ENCODE data around the gene SCD.

SCD gene

DNA sequence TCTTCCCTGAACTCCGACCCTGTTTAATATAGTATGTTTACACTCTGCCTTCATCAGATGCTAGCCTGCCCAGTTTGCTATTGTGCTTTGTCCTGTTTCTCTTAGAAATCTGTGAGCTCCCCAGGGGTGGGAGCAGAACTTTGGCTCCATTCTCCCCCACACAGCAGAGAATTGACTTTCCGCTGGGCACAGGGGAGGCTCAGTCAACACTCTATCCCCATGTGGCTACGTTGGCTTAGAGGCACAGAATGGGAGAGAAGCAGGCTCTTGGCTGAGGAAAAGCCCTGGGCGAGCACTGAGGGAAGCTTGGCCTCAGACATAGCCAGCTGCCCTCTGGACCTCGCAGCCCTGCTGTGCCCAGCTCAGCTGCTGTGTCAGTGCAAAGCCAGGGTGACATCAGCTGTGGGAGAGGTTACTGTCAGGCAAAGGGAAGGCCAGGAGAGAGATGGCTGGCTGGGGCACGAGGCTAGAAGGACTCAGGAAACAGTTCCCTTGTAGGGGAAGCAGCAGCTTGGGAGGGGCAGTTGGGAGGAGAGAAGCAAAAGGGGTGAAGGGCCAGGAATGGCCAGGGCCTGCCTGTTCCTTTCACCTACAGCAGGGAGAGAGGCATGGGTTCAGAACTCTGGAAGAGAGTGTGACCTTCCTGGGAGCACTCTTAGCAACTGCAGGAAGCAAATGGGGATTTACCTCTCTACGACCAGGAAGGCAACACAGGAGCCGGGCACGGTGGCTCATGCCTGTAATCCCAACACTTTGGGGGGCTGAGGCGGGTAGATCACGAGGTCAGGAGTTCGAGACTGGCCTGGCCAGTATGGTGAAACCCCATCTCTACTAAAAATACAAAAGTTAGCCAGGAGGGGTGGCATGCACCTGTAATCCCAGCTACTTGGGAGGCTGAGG lies 5.8 kb upstream of the SCD start:
- no peak for DNase-seq

DNA sequence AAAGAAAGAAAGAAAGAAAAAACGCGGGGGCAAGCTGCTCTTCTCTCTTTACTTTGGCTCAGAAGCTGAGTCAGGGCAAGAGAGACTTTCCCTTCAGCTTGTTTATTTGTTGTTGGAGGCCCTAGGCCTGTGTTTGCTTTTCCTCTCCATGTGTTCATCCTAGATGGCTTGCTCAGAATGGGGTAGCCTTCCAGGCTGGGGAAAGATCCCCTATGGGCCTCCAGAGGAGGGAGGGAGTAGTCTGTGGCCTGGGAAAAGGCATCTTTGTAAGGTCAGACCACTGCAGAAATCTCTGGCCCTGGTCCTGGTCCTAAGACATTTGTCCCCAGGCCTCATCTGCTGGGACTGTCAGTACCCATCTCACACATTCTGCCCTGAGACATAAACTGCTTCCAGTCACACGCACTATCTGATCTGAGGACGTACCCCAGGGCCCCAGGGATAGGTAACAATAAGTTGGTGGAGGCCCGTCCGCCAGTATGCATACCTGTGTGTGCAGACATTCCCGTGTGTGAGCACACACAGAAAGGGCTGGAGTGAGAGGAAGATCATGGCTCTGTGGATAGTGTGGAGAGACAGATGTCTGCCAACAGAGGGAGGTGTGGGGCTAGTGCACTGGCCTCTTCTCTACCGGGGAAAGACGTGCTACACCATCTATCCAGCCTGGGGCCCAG lies 4.9 kb upstream of the SCD start:
- DNase-seq: no peak

DNA sequence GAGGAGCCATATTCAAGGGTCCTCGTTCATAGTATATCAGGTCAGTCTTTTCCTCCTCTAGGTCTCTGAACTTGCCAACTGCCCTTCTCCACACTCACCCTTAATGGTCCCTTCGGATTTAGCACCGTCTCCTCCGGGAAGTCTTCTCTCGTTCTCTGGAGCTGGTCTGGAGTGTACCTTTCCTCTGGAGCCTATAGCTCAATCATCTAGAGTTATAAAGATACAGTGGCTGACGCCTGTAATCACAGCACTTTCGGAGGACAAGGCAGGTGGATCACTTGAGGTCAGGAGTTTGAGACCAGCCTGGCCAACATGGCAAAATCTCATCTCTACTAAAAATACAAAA lies 4.4 kb upstream of the SCD start:
- no peak for DNase-seq

DNA sequence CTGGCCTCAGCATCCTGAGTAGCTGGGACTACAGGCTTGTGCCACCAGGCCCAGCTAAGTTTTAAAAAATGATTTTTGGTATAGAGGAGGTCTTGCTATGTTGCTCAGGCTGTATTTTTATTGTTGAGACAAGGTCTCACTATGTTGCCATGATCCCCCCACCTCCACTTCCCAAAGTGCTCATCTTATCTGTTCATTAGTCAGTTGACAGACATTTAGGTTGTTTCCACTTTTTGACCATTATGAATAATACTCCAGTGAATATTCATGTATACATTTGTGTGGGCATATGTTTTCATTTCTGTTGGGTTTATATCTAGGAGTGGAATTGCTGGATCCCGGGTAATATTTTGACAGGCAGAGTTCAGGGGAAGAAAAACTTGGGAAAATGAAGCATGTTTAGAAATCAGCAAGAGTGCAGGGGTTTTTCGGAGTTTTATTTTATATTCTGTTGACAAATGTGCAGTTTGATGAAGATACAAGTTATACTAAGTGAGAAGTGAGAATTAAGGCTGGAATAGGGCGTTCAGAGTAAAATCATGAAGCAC lies 2.7 kb upstream of the SCD start:
- no peak for DNase-seq

DNA sequence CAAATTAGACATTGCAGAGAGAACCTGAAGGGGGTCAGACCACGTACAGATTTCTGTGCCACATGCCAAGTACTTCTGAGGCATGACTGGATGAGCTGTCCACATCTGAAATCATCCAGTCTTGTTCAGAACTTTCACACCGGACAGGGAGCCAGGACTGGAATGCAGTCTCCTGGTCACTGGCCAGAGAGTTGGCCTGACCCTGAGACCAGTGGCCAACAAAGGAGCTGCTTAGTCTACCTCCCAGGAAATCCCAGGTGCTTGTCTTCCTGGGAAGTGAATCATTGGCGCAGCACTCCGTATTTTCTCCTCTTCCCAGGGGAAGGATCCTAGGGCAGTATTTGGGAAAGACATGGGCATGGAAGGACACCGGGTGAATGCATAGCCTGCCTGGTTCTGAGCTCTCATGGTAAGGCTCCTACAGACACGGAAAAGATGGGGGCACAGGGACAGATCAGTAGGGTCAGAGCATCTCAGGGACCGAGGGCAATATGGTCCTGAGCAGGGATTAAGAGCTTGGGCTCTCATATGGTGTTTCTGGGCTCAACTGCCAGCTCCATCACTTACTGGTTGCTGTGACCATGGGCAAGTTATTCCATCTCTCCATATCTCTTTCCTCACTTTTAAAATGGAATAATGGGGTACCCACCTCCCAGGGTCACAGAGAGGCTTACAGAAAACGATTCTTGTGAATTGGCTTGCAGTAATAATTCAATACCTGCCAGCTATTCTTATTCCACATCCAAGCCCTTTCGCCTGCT lies 1.3 kb upstream of the SCD start:
- no peak for DNase-seq

DNA sequence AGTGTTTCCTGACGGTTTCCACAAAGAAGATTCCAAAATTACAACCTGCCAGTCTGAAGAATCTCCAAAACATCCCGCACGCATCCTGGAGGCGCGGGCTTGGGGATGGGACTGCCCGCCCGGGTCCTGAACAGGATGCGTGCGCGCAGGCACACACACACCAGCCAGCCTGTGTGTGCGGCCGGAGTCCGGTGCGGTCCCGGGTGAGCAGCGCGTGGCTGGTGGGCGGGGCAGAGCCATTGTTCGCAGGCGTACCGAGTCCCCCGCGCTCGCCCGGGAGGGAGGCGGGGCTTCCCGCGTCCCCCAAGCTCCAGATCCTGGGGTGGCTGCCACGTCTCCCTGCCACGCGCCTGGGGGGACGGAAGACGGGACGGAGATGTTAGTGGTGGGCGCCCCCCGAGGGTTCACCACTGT lies 675 bp upstream of the SCD start:
- DNase-seq: no peak

DNA sequence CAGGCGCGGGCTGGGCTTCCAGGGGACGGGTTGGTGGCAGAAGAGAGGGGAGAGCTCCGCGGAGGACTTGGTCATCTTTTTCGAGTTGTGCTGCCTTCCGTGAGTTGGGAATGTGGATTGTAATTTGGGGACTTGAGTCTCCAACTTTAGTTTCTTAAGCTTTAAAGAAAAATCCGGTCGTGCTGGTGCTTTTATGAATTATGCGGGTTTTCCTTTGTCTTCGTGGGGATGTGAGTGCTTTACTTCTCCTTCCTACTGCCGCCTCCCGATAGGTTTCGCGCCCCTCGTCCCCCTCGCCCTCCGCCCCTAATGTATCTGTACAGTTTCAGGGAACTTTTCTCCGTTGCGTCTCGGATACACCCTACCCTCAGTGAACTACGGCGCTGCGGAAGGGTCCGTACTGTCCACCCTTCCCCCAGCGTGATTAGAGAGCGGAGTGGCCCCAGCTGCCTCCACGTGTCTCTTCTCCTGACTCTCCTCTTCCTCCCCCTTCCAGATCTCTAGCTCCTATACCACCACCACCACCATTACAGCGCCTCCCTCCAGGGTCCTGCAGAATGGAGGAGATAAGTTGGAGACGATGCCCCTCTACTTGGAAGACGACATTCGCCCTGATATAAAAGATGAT lies 649 bp downstream of the SCD start:
- DNase-seq: no peak

DNA sequence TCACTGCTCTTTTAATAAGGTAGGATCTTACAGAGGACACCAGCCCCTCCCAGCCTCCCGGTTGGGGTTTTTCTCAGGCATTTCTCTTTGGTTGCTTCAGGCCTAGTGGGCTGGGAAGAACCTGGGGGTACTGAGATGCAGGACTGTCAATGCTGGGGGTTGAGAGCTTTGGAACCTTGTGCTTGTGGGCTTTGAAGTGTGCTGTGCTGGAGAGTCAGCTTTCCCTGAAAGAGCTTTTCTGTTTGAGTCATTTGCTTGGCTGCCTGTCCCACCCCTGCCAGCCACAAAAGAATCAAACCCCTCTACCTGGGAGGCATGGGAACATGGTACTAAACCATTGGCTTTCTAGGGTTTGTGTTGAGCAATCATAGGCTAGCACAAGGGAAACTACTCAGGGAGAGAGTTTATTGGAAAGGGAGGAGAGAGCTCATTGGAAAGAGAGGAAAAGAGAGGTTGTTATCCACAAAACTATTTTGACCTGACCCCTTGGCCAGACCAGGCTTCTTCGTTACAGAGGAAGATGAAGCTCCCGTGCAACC lies 1.4 kb downstream of the SCD start:
- no peak for DNase-seq

DNA sequence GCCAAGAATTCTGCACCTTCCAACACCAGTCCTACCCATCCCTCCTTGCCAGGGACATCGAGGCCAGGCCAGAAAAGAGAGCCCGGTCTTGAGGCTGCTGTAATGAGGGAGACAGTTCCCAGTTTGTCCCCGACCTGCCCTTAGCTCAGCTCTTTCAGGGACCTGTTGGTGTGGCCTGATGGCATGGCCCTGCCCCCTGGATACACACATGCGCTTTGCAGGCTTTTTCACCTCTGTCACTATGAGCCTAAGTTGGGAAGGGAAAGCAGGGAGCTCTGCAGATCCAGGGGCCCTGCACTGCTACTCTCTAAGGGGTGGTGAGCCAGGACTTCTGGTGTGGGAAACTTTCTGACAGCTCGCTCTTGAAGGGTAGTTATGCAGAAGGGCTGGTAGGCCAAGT lies 2.1 kb downstream of the SCD start:
- DNase-seq: no peak

DNA sequence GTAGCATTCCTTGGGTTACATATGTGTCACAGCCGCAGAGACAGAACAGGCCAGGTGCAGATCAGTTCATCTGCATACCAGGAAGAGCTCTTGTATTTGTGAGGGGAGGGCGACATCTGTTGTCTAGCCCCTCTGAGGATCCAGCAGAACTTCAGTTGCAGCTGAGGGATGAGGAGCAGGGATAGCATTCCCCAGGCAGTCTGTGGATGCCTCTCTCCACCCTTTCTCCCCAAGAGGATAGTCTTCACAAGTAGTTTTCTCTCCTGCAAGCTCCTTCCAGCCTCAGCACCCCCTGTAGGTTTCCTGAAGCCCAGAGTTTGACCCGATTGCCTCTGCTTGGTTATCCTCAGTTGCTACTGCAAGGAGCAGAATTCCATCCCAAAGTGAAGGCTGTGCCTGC lies 2.6 kb downstream of the SCD start:
- DNase-seq: no peak

DNA sequence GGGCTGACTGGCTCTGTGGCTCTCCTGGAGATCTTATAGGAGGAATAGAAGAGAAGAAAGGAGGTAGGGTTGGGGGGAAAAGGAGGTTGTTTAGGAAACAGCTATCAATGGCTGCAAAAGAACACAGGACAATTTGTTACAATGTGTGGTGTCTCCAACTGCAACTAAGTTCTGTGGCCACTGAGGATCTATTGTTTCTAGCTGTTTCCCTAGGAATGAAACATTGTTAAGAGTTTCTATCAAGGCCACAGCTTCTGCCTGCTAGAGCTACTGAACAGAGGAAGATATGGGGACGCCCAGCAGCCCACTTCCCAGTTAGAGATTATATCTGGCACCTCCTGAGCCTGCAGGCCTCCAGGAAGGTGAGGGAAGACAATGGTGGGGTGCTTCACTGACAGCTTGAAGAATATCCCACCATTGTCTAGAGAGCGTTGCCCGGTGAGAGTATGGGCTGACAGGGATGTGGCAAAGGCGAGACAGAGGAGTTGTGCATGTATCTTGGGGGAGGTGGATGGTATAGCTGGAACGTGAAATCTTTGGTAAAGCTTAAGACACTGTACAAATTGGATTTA lies 4.0 kb downstream of the SCD start:
- DNase-seq: no peak

DNA sequence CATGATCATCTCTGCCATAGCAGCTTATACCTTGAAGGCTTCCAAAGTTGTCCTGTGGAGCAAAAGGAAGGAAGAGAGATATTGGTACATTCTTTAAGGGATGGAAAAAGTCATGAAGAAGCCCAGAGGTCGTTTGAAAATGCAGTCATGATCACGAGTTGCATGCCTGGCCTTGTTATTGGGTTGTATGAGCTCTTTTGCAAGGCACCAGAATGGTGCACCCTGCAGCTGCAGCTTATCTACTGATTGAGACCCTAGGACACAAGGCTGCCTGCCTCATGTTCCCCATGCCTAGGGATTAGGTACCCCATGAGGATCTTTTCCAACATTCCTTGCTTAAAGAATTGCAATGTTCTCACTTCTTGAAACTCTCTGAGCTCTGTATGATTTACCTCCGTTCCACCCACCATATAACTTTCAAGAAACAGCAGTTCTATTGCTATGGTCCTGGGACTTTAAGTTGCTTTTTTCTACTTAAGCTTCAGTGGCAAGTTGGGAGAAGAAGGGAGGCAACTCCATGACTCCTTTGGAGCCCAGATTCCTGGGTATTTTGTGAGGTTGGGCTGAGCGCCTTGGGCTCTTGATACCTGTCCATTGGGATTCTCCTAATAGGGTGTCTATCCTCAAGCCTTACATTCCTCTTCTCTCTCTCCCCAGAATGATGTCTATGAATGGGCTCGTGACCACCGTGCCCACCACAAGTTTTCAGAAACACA lies 6.9 kb downstream of the SCD start:
- no peak for DNase-seq

DNA sequence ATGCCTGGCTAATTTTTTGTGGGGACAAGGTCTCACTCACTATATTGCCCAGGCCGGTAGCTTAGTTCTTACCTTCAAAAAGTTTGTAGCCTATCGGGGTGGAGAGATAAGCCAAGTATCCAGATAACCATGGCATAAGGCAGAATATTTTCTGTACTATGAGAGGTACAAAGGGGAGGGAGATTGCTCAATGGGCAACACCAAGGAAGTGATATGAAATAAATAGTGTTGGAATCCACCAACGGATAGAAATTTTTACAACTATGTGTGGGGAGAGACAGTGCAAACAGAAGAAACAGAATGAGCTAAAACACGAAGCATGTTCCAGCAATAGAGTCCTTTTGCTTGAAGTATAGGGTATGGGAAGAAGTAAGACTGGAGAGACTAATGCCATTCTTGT lies 8.1 kb downstream of the SCD start:
- DNase-seq: no peak

DNA sequence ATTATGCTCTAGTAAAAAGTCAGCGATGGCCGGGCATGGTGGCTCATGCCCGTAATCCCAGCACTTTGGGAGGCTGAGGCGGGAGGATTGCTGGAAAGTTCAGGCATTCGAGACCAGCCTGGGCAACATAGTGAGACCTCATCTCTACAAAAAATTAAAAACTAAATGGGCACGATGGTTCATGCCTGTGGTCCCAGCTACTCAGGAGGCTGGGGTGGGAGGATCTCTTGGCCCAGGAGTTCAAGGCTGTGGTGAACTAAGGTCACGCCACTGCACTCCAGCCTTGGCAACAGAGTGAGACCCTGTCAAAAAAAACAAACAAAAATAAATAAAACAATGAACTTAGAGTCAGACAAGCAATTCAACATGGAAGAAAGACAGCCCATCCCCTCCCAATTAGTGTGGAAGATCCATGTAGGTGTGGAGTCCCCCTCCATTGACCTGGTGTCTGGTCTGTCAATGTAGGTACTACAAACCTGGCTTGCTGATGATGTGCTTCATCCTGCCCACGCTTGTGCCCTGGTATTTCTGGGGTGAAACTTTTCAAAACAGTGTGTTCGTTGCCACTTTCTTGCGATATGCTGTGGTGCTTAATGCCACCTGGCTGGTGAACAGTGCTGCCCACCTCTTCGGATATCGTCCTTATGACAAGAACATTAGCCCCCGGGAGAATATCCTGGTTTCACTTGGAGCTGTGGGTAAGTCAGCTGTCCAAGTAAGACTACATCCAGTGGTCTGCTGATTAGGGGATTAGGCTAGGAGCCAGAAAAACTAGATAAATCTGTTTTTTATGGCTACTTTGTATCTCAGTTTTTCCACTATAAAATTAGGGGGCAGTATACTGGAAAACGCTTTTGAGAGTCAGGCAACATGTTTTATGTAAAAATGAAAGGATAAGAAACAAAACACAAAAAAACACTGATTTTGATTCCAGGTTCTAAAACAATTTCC lies 9.3 kb downstream of the SCD start:
- DNase-seq: no peak

DNA sequence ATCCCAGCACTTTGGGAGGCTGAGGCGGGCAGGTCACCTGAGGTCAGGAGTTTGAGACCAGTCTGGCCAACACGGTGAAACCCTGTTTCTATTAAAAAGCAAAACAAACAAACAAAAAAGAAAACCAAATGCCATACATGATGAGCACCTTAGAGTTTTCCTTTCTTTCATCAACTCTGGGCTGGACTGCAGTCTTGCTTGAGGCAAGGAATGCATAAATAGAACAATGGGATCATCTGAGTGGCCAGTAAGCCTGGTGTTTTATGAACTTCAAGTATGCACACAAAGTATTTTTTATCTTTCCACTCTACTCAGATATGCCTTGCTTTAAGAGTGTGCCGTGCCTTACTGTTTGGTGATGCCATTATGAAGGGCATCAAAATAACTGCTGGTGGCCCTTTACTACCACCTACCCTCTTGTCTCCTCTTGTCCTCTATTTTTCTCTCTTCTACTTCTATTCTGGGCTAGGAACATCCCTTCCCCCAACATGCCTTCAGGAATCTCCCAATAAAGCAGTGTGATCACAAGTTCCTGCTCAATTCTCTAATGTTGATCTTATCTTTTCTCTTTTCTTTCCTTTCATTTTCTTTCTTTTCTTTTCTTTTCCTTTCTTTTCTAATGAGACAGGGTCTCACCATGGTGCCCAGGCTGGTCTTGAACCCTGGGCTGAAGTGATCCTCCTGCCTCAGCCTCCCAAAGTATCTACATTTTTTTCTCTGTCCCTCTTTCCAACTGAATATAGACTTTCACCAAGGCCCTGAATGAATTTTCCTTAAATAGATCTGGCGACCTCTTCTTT lies 10.2 kb downstream of the SCD start:
- DNase-seq: no peak

DNA sequence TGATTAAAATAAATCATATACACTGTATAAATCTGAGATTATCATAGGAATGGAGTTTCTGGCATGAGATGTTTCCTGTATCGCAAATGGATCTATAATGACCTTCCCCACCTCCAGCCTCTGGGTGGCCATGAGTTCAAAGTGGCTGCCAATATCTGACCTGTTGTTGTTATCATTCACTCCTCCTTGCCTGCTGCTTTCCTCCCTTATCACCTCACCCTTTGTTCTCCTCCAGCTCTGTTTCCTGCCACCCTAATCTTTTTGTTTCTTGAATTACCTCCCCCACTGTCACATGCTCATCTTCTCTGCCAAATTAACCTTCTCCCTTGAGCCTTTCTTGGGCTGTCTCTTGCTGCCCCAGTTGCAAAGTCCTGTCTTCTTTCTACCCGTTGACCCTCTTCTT lies 12.0 kb downstream of the SCD start:
- no peak for DNase-seq

DNA sequence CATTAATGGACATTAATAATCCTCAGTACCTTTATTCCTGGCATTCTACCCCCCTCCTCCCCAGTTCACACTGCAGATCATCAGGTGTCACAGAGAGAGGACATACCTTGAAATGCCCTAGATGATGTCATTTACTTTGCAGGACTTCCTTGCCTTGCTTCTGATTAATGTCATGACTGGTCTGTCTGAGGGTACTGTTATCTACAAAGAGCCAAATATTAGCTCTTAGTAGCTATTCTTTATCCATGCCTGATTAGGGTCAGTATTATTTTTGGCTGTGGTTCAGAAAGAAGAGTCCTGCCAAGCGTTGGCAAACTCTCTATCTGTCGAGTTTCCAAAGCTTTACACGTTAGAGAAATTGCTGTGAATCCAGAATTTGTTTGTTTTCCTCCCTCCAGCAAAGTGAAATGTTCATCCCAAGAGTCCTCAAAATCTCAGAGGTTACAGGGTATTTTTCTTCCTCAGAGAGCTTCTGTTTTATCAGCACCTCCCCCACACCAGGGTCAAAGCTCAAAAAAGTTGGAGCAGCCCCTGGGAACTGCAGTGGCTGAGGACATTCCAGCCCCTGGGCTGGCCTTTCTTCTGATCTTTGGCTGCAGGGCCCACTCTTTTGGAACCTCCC lies 12.6 kb downstream of the SCD start:
- DNase-seq: no peak

DNA sequence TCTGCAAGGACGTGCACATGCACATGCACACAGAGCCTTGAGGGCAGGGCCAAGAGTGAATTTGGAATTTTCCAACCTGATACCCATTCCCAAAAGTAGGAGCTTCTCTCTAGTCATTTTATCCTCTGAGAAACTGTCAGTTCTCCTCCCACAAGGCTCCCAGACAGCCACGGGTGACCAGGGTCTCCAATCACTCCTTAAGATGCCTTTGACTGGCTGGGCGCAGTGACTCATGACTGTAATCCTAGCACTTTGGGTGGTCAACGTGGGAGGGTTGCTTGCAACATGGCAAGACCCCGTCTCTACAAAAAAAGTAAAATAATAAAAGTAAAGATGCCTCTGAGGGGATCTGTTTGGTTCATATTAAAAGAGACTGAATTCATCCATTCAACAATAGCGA lies 13.2 kb downstream of the SCD start:
- no peak for DNase-seq
